HG03354 (cell line): ENCODE results near the gene BCDIN3D.
A peak's percentile ranks its signal among the peaks of the same experiment; 100 is the strongest.
"Not testable (repeated sequence)": the region's sequence is repeated elsewhere in the genome, so short reads cannot be mapped to it uniquely, and the experiment has no call there.

Experiments
- ATAC-seq: cut with Tn5 transposase; IDR thresholded peaks from one replicate; pipeline ENCODE4 v1.9.1; 2021; ENCODE audit warnings: mild to moderate bottlenecking; ENCODE audit not compliant: unreplicated experiment, poor library complexity, severe bottlenecking

BCDIN3D gene

GRCh38 chr12:49865109-49865781 lies 22.3 kb upstream of the BCDIN3D start:
- no peak for ATAC-seq

GRCh38 chr12:49864798-49865090 lies 21.8 kb upstream of the BCDIN3D start:
- ATAC-seq, result no peak

GRCh38 chr12:49863946-49864797 lies 21.3 kb upstream of the BCDIN3D start:
- ATAC-seq, result no peak

- not testable (repeated sequence) for ATAC-seq
These were observed 18.0 kb upstream of the BCDIN3D start for GRCh38 chr12:49860921-49861320.

- not testable (repeated sequence) for ATAC-seq
These were observed 13.0 kb upstream of the BCDIN3D start for GRCh38 chr12:49855890-49856289.

- ATAC-seq, result no peak
These were observed 12.1 kb upstream of the BCDIN3D start for GRCh38 chr12:49854976-49855375.

- ATAC-seq, result no peak
These were observed 10.8 kb upstream of the BCDIN3D start for GRCh38 chr12:49853671-49854070.

GRCh38 chr12:49847161-49847560 lies 4.3 kb upstream of the BCDIN3D start:
- ATAC-seq, result no peak

- ATAC-seq, result no peak
These were observed 3.1 kb upstream of the BCDIN3D start for GRCh38 chr12:49846032-49846431.

- no peak for ATAC-seq
These were observed 1.1 kb upstream of the BCDIN3D start for GRCh38 chr12:49843876-49844437.

- no peak for ATAC-seq
These were observed 505 bp upstream of the BCDIN3D start for GRCh38 chr12:49843411-49843810.

GRCh38 chr12:49838973-49839633 lies 3.8 kb downstream of the BCDIN3D start:
- ATAC-seq, result no peak

GRCh38 chr12:49832836-49833421 lies 10.0 kb downstream of the BCDIN3D start:
- ATAC-seq, result no peak

GRCh38 chr12:49831717-49832116 lies 11.2 kb downstream of the BCDIN3D start:
- ATAC-seq, result no peak

- peak; percentile 87 for ATAC-seq
These were observed 14.5 kb downstream of the BCDIN3D start, which contains the start of gene NCKAP5L for GRCh38 chr12:49828133-49829091. NCKAP5L (minus strand) TSS chr12:49828413; CDS start chr12:49804044, 24,369 bp downstream.

GRCh38 chr12:49827401-49828099 lies 15.4 kb downstream of the BCDIN3D start:
- peak; percentile 22 for ATAC-seq

- no peak for ATAC-seq
These were observed 15.9 kb downstream of the BCDIN3D start for GRCh38 chr12:49827051-49827400.

- ATAC-seq, result no peak
These were observed 16.9 kb downstream of the BCDIN3D start for GRCh38 chr12:49825971-49826421.
